A673 (cell line): ENCODE results near the gene PARD3. TPM values are rescaled to one million over a fixed set of nuclear protein-coding genes. Genes with fewer than 3 reads are reported as not detected.

Experiments
- BruUV-seq: library from RNA; stranded (reverse); fragments of 400-500 nt; replicated peaks from 2 replicates; lab custom pipeline; 2021; lab: Mats Ljungman, UMichigan
- CTCF ChIA-PET: fragments of 300-600 bp; sonication (Branson Sonifier 250); formaldehyde crosslinking; loops from one replicate; lab custom pipeline; 2022; ENCODE audit warnings: antibody characterized with exemption; lab: Charles Lee
- POLR2A ChIA-PET: fragments of 300-600 bp; sonication (Branson Sonifier 250); formaldehyde crosslinking; loops from one replicate; lab custom pipeline; 2022; ENCODE audit warnings: antibody characterized with exemption; ENCODE audit not compliant: low non-redundant PET; lab: Charles Lee
- DNase-seq: peaks from one replicate; pipeline ENCODE4 v3.0.0-alpha.2; 2015; ENCODE audit warnings: low spot score
- H3K27ac ChIP-seq: fragments of 200-600 bp; sonication (generic); 2 replicates; pipeline ENCODE4 v1.5.1; 2016; ENCODE audit warnings: mixed run types, low read depth, mild to moderate bottlenecking, mixed read lengths, antibody characterized with exemption, low read length; ENCODE audit not compliant: poor library complexity, severe bottlenecking
- H3K27me3 ChIP-seq: fragments of 200-600 bp; sonication (generic); replicated peaks from 2 replicates; pipeline ENCODE4 v1.6.1; 2017; ENCODE audit warnings: mixed run types, low read depth, mild to moderate bottlenecking, mixed read lengths, antibody characterized with exemption, low read length; ENCODE audit not compliant: insufficient read depth, poor library complexity
- H3K36me3 ChIP-seq: fragments of 200-600 bp; sonication (generic); 2 replicates; pipeline ENCODE4 v1.6.1; 2016; ENCODE audit warnings: mixed run types, mild to moderate bottlenecking, mixed read lengths, antibody characterized with exemption, low read length; ENCODE audit not compliant: insufficient read depth, poor library complexity, severe bottlenecking
- H3K4me1 ChIP-seq: fragments of 200-600 bp; sonication (generic); 2 replicates; pipeline ENCODE4 v1.6.1; 2017; ENCODE audit warnings: mixed run types, mild to moderate bottlenecking, mixed read lengths, antibody characterized with exemption, low read length; ENCODE audit not compliant: insufficient read depth, poor library complexity, severe bottlenecking
- H3K4me3 ChIP-seq: fragments of 200-600 bp; sonication (generic); 2 replicates; pipeline ENCODE4 v1.5.1; 2016; ENCODE audit warnings: low read depth, mixed run types, mild to moderate bottlenecking, mixed read lengths, low read length; ENCODE audit not compliant: poor library complexity, severe bottlenecking
- H3K9me3 ChIP-seq: fragments of 200-600 bp; sonication (generic); 2 replicates; pipeline ENCODE4 v1.6.1; 2016; ENCODE audit warnings: mixed run types, low read depth, mild to moderate bottlenecking, mixed read lengths, antibody characterized with exemption, low read length; ENCODE audit not compliant: poor library complexity, severe bottlenecking
- EZH2 ChIP-seq: fragments of 200-600 bp; sonication (generic); IDR thresholded peaks from 2 replicates; pipeline ENCODE4 v1.6.1; 2017; ENCODE audit warnings: borderline replicate concordance, low read depth, mild to moderate bottlenecking, mixed read lengths, antibody characterized with exemption, low read length; ENCODE audit not compliant: poor library complexity, severe bottlenecking
- intact Hi-C: fragments of 100-400 bp; cut with micrococcal nuclease; formaldehyde crosslinking; loops from one replicate; pipeline ENCODE4 v1.10.0; 2022; ENCODE audit not compliant: unreplicated experiment
- total RNA-seq: library from RNA; stranded (reverse); gene quantifications from 2 replicates; pipeline ENCODE4 v1.2.3, GENCODE V29; 2021
- TF ChIP-seq, protein P1 (sequence below): fragments of 300-800, 200-600 bp; sonication (generic); conservative IDR thresholded peaks from 2 replicates; pipeline ENCODE4 v1.5.1; 2017; ENCODE audit warnings: low read depth, mild to moderate bottlenecking, antibody characterized with exemption, low read length, moderate library complexity, mixed read lengths

PARD3 gene
- total RNA-seq, 1 experiment from 2014 or later = 28.0 TPM

DNA sequence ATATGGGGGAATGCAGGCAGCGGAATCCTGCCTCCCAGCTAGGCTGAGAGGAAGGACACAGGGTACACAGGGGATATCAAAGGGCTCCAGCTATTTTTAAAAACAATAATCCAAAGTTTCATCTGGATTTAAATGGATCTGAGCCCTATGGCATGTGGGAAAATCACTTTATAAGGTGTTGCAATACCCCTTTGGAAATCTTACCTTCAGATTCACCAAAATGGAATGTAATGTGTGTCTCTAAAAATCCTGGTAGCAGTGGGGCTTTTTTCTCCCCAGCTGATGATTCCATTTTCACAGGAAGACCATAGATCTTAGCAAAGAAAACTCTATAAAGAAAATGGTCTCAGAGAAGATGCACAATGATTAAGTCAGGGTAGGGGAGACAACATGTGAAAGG is 722.2 kb downstream of the PARD3 start:
- Histone ChIP-seq H3K36me3 (no peaks in the 10 kb centered on the region), H3K9me3 (peaks cover 5% of the 10 kb centered on the region), H3K27me3 (no peaks in the 10 kb centered on the region), H3K4me1 (no peaks in the 10 kb centered on the region), H3K4me3 (no peak overlapping the region), H3K27ac (no peak overlapping the region)
- TF ChIP-seq, protein P1, sequence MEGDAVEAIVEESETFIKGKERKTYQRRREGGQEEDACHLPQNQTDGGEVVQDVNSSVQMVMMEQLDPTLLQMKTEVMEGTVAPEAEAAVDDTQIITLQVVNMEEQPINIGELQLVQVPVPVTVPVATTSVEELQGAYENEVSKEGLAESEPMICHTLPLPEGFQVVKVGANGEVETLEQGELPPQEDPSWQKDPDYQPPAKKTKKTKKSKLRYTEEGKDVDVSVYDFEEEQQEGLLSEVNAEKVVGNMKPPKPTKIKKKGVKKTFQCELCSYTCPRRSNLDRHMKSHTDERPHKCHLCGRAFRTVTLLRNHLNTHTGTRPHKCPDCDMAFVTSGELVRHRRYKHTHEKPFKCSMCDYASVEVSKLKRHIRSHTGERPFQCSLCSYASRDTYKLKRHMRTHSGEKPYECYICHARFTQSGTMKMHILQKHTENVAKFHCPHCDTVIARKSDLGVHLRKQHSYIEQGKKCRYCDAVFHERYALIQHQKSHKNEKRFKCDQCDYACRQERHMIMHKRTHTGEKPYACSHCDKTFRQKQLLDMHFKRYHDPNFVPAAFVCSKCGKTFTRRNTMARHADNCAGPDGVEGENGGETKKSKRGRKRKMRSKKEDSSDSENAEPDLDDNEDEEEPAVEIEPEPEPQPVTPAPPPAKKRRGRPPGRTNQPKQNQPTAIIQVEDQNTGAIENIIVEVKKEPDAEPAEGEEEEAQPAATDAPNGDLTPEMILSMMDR = no peak
- no peak for TF ChIP-seq EZH2
- ChIA-PET CTCF (interaction anchor here (0.5 kb wide), 1 partner anchor 10 kb away, joined by 4 read pairs; no protein-coding TSS in a partner anchor), POLR2A (no interaction called here)
- BruUV-seq = no TSS peak
- DNase-seq = no peak
- intact Hi-C loops = no loop called here

DNA sequence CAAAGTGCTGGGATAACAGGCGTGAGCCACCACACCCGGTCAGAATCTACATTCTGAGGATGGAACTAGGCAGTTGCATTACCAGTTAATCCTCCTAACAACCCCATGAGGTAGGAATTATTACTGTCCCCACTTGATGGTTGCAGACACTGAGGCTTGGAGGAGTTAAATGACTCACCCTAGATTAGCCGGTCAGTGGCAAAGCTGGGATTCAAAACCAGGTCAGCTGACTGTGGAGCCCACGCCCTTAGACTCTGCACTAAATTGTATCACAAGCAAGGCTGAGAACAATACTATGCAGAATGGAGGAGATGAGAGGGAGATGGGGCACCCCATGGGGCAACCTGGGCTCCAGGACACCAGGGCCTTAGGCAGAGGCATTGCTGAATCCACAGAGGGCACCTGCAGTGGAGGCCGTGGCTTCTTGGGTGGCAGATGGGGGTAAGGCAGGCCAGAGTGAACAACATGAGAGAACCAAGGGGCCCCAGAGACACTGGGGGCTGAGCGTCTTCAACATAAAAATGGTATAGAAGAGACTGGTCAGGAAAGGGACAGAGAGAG is 723.4 kb downstream of the PARD3 start:
- CTCF ChIA-PET = interaction anchor here (0.6 kb wide), 1 partner anchor 79 kb away, joined by 4 read pairs; no protein-coding TSS in a partner anchor
- no peak overlapping the region for H3K4me3 ChIP-seq
- POLR2A ChIA-PET = no interaction called here
- H3K9me3 ChIP-seq = peaks cover 5% of the 10 kb centered on the region
- no peak for TF ChIP-seq EZH2
- TF ChIP-seq, protein P1 = no peak
- DNase-seq = no peak
- H3K27ac ChIP-seq = no peak overlapping the region
- no TSS peak for BruUV-seq
- intact Hi-C loops = no loop called here
- H3K36me3 ChIP-seq = no peaks in the 10 kb centered on the region
- H3K4me1 ChIP-seq = no peaks in the 10 kb centered on the region
- H3K27me3 ChIP-seq = no peaks in the 10 kb centered on the region

DNA sequence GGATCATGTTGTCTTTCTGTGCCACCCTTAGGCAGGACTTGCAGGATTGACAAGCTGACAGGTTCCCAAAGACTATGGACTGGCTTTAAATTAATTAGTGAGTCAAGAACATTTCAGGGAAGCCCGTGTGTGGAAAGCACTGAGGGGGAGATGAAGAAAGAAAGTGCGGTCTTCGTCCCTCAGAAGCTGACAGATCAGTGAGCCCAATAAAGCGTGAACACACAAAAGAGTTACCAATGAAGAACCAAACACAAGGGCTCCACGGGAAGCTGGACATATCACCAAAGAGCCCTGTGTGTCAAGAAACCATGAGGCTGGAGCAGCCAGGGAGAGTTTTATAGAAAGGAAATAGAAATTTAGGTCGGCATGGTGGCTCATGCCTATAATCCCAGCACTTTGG is 725.8 kb downstream of the PARD3 start:
- Histone ChIP-seq H3K36me3 (no peaks in the 10 kb centered on the region), H3K4me3 (no peak overlapping the region), H3K4me1 (no peaks in the 10 kb centered on the region), H3K27ac (no peak overlapping the region), H3K9me3 (no peaks in the 10 kb centered on the region), H3K27me3 (no peaks in the 10 kb centered on the region)
- intact Hi-C loops = no loop called here
- CTCF ChIA-PET = no interaction called here
- DNase-seq = no peak
- POLR2A ChIA-PET = no interaction called here
- TF ChIP-seq, protein P1 = no peak
- TF ChIP-seq EZH2 = no peak
- no TSS peak for BruUV-seq
